Measurements from ENCODE around the gene UBE2E2.

Gene UBE2E2

GRCh38 chr3:23198801-23199200 is 4.3 kb upstream of the UBE2E2 start:
- DNase-seq, result no peak

DNA sequence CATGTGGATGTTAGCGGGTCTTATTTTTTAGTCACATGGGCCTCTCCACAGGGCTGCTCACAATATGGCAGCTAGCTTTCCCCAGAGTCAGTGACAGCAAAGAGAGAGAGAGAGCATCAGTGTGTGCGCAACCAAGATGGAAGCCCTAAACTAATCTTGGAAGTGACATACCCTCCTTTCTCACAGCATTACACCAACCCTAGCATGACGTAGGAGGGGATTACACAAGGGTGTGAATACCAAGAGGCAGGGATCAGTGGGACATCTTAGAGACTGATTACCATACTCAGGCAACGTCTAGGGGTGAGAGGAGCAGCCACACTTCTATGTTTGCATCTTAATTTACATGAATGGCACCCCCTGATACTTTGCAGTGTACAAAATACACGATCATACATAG is 3.5 kb upstream of the UBE2E2 start:
- DNase-seq, result no peak

DNA sequence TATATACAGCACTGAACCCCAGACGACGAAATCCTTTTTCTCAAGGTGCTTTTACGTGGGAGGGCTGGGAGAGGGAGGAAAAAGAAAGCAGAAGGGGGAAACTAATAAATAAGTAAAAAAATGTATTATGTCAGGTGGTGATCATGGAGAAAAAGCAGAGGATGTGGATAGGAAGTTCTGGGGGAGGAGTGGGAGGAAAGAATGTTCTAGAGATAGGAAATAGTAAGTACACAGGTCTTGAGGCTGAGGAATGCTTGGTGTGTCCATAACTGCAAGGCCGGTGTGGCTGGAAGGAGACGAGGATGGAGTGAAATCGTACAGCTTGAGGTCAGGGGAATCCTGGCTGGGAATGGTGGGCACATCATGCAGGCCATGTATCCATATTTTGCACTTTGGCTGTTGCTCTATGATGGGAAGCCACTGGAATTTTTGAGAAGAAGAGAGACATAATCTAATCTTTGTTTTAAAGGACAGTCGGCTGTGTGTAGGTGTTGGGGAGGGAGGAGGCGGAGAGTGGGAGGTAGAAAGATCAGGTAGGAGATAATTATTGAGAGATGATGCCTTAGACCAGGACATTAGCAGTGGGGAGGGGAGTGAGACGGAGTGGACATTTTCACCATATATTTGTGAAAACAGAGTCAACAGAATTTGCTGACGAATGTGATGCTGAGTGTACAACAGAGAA is 1.8 kb upstream of the UBE2E2 start:
- DNase-seq, result no peak

DNA sequence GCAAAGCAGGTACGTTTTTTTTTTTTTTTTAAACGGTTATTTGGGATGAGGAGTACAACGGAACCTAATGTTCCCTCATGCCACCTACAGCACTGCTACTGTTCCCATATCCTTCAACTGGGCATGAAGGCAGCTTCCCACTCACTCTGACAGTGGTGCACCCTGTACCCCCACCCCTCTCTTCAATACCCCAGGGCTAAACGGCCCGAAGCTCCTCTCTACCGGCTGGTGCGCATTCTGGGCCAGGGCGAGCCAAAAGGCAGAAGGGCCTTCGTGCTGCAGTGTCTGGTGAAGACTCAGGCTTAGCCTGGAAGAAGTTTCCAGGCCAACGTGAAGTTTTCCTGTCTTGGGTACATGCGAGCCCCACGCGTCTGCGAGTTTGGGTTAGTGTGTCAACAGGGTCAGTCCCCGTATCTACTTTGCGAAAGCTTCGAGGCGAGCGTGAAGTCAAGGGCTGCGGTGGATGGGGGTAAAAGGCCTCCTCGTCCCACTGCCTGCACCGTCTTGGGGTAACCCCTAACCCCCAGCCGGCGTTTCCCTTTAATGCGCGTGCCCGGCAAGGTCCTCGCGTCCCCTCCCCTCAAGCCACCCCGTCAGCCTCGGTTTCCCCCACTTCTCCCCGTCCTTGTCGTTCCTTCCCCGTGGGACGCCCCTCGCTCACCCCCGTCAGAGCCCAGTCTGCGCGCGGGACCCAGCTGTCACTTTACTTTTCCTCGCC is 765 bp upstream of the UBE2E2 start:
- DNase-seq, result no peak

GRCh38 chr3:23203708-23204330 is 692 bp downstream of the UBE2E2 start:
- no peak for DNase-seq

GRCh38 chr3:23206366-23206765 is 3.2 kb downstream of the UBE2E2 start:
- DNase-seq, result no peak

DNA sequence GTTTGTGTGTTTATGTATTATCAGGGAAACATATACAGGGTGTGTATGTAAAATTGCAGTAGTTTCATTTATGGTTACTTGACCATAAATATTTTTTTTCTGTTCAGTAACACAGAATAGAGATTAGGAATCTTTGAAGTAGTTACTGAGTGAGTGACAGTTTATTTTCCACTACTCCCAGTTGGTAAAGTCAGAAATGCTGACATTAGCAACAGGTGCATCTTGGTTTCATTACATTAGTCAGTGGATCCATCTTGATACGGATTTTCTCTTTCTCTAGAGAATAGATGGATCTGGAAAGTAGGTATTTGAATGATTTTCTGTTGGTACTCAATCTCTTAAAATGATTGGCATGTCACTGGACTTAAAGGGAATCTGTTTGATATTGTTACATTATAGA is 6.0 kb downstream of the UBE2E2 start:
- DNase-seq, result no peak

DNA sequence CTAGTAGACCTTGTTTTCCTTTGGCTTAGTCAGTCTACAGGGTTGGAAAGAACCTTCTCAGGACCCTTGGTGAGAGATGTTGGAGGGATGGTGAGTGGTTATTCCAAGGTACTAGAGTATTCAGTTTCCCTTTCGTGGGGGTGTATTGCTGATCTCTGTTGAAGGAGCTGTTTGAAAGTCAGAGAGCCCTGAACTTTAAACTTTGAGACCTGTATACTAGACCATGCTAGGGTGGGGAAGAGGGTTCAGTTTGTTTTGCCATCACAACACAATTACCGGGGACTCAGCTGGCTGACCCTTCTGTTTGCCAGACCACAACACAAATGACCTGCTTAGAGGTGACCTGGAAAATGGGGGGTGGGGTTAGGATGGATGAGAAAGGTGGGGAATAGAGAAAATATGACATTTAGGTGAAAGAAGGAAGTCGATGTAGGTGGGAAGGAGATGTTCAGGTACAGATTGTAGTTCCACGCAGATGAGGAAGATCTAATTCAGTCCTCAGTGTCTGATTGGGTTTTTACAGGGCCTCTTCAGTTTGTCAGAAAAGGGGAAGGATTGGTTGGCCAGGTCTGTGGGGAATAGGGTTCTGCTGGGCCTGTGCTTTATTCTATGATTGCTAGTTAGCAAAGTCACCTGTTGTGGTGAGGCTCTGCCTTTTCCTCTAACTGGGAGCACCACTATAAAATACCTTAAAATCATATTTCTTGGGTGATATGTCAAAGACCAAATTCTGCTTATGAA is 6.8 kb downstream of the UBE2E2 start:
- DNase-seq, result no peak

GRCh38 chr3:23213813-23214212 is 10.7 kb downstream of the UBE2E2 start:
- DNase-seq, result no peak

GRCh38 chr3:23217872-23218554 is 14.9 kb downstream of the UBE2E2 start:
- DNase-seq, result no peak

- no peak for DNase-seq
Measured at GRCh38 chr3:23219117-23219516, 16.0 kb downstream of the UBE2E2 start.

GRCh38 chr3:23219552-23219951 is 16.4 kb downstream of the UBE2E2 start:
- no peak for DNase-seq

- DNase-seq, result no peak
Measured at GRCh38 chr3:23221136-23221535, 18.0 kb downstream of the UBE2E2 start.

- DNase-seq, result no peak
Measured at GRCh38 chr3:23232016-23232415, 28.9 kb downstream of the UBE2E2 start.

GRCh38 chr3:23232854-23233253 is 29.7 kb downstream of the UBE2E2 start:
- no peak for DNase-seq

DNA sequence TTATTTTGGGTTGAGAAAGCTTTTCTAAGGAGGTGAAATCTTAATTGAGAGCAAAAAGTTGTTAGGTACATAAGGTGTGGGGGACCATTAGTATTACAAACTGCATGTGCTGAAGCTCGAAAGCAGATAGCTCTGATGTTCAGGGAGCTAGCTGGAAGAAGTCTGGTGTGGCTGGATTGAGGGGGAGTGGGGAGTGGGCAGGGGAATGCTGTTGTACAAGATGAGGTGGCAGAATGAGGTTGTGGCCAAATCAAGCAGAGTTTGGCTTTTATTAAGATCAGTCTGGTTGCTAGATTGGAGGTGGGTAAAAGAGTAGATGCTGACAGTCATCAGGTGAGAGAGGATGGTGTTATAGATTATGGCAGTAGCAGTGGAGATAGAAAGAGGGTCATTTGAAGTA is 32.1 kb downstream of the UBE2E2 start:
- DNase-seq, result no peak

DNA sequence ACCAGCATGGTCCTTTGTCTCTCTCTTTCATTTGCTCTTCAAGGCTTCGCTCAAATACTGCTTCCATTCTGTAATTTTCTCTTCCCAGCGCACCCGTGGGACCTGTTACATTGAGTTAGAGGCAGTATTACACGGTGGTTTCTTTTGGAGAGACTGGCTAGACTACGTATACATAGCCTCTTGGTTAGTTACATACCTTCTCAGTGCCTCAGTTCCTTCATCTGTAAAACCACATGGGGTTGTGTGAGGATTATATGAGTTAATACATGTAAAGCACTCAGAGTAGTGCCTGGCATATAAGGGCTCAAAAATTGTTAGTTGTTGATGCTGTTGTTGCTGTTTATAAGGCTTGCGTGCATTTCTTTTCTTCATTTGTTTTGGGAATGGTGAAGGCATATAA is 33.8 kb downstream of the UBE2E2 start:
- no peak for DNase-seq

DNA sequence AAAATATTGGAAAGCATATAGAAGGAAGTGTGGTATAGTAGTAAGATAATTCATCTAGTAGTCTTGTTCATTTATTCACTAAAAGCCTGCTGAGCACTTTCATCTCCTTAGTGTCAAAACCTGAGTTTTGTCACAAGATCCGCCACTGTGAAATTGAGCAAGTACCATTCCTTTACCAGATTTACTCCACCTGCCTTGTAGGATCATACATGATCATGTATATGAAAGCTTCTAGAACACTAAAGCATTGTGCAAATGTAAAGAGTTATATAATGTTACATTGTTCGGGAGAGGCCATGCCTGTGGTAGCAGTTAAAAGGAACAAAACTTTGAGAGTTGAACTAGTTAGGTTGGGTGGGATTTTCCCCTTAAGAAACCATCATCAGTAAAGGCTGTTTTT is 35.0 kb downstream of the UBE2E2 start:
- DNase-seq, result no peak

DNA sequence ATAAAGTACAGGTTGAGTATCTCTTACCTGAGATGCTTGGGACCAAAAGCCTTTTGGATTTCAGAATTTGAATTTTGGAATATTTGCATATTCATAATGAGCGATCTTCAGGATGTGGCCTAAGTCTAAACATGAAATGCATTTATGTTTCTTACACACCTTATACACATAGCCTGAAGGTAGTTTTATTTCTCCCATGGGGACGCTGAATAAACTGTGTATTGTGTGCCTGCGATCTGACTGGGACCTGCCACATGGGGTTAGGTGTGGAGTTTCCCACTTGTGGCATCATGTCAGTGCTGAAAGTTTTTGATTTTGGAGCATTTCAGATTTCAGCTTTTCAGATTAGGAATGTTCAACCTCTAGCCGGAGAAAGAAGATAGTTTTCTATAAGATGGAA is 35.5 kb downstream of the UBE2E2 start:
- no peak for DNase-seq

DNA sequence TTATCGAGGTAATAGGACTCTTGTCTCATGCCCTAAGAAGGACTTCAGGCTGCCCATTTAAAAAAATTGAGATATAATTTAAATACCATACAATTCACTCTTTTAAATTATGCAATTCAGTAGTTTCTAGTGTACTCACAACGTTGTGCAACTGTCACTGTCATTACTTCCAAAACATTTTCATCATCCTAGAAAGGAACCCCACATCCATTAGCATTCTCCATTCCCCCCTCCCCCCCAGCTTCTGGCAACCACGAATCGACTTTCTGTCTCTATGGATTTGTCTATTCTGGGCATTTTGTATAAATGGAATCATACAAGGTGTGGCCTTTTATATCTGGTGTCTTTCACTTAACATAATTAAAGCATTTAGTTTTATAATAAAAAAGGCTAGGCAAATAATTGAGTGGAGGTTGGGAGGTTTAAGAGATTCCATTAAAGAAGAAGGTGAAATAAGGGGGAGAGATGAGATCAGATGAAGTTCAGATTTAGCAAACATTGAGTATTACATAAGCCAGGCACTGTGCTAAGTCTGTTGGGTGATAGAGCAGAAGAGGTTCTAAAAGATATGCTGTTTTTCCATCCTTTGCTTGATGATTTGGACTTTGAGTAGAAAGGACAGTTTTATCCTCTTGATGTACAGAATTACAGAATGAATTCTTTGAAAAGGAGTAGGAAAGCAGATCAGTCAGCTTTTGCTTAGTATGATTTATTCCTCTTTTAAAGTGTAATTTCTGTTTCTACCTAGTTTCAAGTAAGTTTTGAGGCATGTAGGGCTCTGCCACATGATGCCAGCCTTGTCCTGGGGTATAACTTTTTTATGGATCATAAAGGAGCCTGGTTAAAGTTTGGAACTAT is 36.3 kb downstream of the UBE2E2 start:
- DNase-seq, result no peak

DNA sequence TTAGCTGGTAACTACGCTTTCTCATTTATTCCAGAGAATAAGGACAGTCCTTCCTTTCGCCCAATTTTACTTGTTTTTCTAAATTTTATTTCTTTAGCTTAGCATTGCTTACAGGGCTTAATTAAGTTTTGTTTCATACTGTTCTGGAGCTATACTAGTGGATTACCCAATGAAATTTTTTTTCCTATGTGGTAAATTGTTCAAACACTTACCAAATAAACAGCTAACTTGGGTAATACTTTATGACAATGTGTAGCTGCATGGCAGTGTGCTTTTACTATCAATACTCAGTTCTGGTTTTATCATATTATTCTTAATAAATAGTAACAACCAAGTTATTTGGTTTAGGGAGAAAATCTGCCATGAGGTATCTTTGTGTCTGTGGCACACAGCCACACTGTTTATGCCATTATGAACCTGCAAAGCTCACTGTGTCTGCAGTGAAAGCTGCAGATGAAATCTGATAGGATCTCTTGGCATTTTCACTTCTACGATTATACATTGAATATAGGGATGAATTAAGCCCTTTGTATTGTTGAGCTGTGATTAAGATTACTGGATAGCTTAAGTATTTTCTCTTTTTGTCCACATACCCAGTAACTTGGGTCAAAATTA is 37.2 kb downstream of the UBE2E2 start:
- DNase-seq, result no peak

GRCh38 chr3:23241256-23241655 is 38.1 kb downstream of the UBE2E2 start:
- no peak for DNase-seq

All from NCI-H2107 (cell line).